ENCODE measurements around the gene TSPAN9.

GRCh38 chr12:3244219-3244750, 167.1 kb downstream of the TSPAN9 start:
- no peak for TF ChIP-seq POLR2A (IDR thresholded peaks at IDR 0.05)
- TF ChIP-seq CTCF (IDR thresholded peaks at IDR 0.05) = no peak

Measured in lower leg skin (tissue), 3 donors.